Measurements from ENCODE around the gene CPNE7. TPM values are rescaled to one million over a fixed set of nuclear protein-coding genes. Genes with fewer than 3 reads are reported as not detected.

The CPNE7 gene
- total and polyA plus RNA-seq, 4 donors, result 0.30 to 0.56 (median 0.47) TPM; not detected in 1

- no peak for TF ChIP-seq CTCF (IDR thresholded peaks at IDR 0.05; ENCODE audit: low read depth, low read length, missing input control)
- no peak for TF ChIP-seq RXRA (IDR thresholded peaks at IDR 0.05)
- TF ChIP-seq EGR1 (IDR thresholded peaks at IDR 0.05; ENCODE audit: low read depth in 2 of 2), result no peak
- no peak for TF ChIP-seq ATF3 (IDR thresholded peaks at IDR 0.05)
- DNase-seq (ENCODE audit: low spot score), result no peak
- no peaks in the 10 kb centered on the region for H3K9me3 ChIP-seq (ENCODE audit: control insufficient read depth in 4 of 4, low read length in 3 of 4)
- H3K27me3 ChIP-seq (ENCODE audit: control insufficient read depth in 4 of 4, insufficient read depth in 4 of 4, low read length in 3 of 4), result no peaks in the 10 kb centered on the region
- no peak overlapping the region for H3K9ac ChIP-seq (ENCODE audit: low read depth in 1 of 2, low read length in 2 of 2)
- no peak overlapping the region for H3K27ac ChIP-seq (ENCODE audit: low read depth in 1 of 2, low read length in 2 of 2)
- H3K4me1 ChIP-seq (ENCODE audit: control insufficient read depth in 4 of 4, insufficient read depth in 4 of 4, low read length in 3 of 4), result peaks cover 4 to 23% (median 14%) of the 10 kb centered on the region in 4 donors
- WGBS, result 96% methylated on average over 7 of the region's 7 CpGs
- H3K4me3 ChIP-seq (ENCODE audit: low read depth in 1 of 3, low read length in 3 of 3), result no peak overlapping the region
- H3K36me3 ChIP-seq (ENCODE audit: control insufficient read depth in 4 of 4, insufficient read depth in 3 of 4, low read depth in 1 of 4, low read length in 3 of 4), result peaks cover 8 to 38% (median 13%) of the 10 kb centered on the region in 4 donors
These were observed 38.0 kb upstream of the CPNE7 start for GRCh38 chr16:89537549-89537925.

GRCh38 chr16:89538286-89538685 lies 37.3 kb upstream of the CPNE7 start:
- Histone ChIP-seq H3K4me1 (ENCODE audit: control insufficient read depth in 4 of 4, insufficient read depth in 4 of 4, low read length in 3 of 4) (peaks cover 4 to 23% (median 14%) of the 10 kb centered on the region in 4 donors), H3K9me3 (ENCODE audit: control insufficient read depth in 4 of 4, low read length in 3 of 4) (no peaks in the 10 kb centered on the region), H3K9ac (ENCODE audit: low read depth in 1 of 2, low read length in 2 of 2) (no peak overlapping the region), H3K27ac (ENCODE audit: low read depth in 1 of 2, low read length in 2 of 2) (no peak overlapping the region), H3K27me3 (ENCODE audit: control insufficient read depth in 4 of 4, insufficient read depth in 4 of 4, low read length in 3 of 4) (no peaks in the 10 kb centered on the region), H3K36me3 (ENCODE audit: control insufficient read depth in 4 of 4, insufficient read depth in 3 of 4, low read depth in 1 of 4, low read length in 3 of 4) (peaks cover 8 to 34% (median 12%) of the 10 kb centered on the region in 4 donors), H3K4me3 (ENCODE audit: low read depth in 1 of 3, low read length in 3 of 3) (no peak overlapping the region)
- no peak for DNase-seq (ENCODE audit: low spot score)
- 96% methylated on average over 12 of the region's 12 CpGs for WGBS
- TF ChIP-seq NR2F2 (IDR thresholded peaks at IDR 0.05) (no peak), FOXA1 (IDR thresholded peaks at IDR 0.05) (no peak), ZBTB33 (IDR thresholded peaks at IDR 0.05) (no peak), GABPA (IDR thresholded peaks at IDR 0.05 in 1 of 2, conservative IDR thresholded peaks at IDR 0.05 in 1 of 2) (no peak), YY1 (IDR thresholded peaks at IDR 0.05) (no peak), CTCF (IDR thresholded peaks at IDR 0.05; ENCODE audit: low read depth, low read length, missing input control) (no peak), FOXA2 (IDR thresholded peaks at IDR 0.05) (no peak)

- Histone ChIP-seq H3K4me3 (ENCODE audit: low read depth in 1 of 3, low read length in 3 of 3) (no peak overlapping the region), H3K36me3 (ENCODE audit: control insufficient read depth in 4 of 4, insufficient read depth in 3 of 4, low read depth in 1 of 4, low read length in 3 of 4) (peaks cover 7 to 29% (median 9%) of the 10 kb centered on the region in 4 donors), H3K4me1 (ENCODE audit: control insufficient read depth in 4 of 4, insufficient read depth in 4 of 4, low read length in 3 of 4) (peaks cover 0 to 16% (median 12%) of the 10 kb centered on the region in 4 donors), H3K27ac (ENCODE audit: low read depth in 1 of 2, low read length in 2 of 2) (no peak overlapping the region), H3K9me3 (ENCODE audit: control insufficient read depth in 4 of 4, low read length in 3 of 4) (no peaks in the 10 kb centered on the region), H3K9ac (ENCODE audit: low read depth in 1 of 2, low read length in 2 of 2) (no peak overlapping the region), H3K27me3 (ENCODE audit: control insufficient read depth in 4 of 4, insufficient read depth in 4 of 4, low read length in 3 of 4) (no peaks in the 10 kb centered on the region)
- 79% methylated on average over 13 of the region's 13 CpGs for WGBS
- TF ChIP-seq RAD21 (IDR thresholded peaks at IDR 0.05) (no peak), REST (IDR thresholded peaks at IDR 0.05) (no peak), RXRA (IDR thresholded peaks at IDR 0.05) (no peak), GABPA (IDR thresholded peaks at IDR 0.05 in 1 of 2, conservative IDR thresholded peaks at IDR 0.05 in 1 of 2) (no peak), EGR1 (IDR thresholded peaks at IDR 0.05; ENCODE audit: low read depth in 2 of 2) (no peak), JUND (IDR thresholded peaks at IDR 0.05) (no peak)
- no peak for DNase-seq (ENCODE audit: low spot score)
These were observed 35.0 kb upstream of the CPNE7 start for GRCh38 chr16:89540557-89540956.
